GM04503 (cell line): ENCODE results near the gene KAZN.

Experiments
- DNase-seq: peaks from one replicate; pipeline ENCODE4 v3.0.0-alpha.2; 2012; ENCODE audit warnings: low read depth

Gene KAZN

GRCh38 chr1:14614341-14614740, 15.9 kb downstream of the KAZN start:
- no peak for DNase-seq

GRCh38 chr1:14615549-14616218, 17.2 kb downstream of the KAZN start:
- no peak for DNase-seq

GRCh38 chr1:14616632-14617396, 18.3 kb downstream of the KAZN start:
- DNase-seq, result no peak

- DNase-seq, result no peak
Observed at GRCh38 chr1:14617791-14618190, 19.3 kb downstream of the KAZN start.

GRCh38 chr1:14620941-14621340, 22.5 kb downstream of the KAZN start:
- no peak for DNase-seq

- no peak for DNase-seq
Observed at GRCh38 chr1:14623090-14623489, 24.6 kb downstream of the KAZN start.

- DNase-seq, result no peak
Observed at GRCh38 chr1:14624941-14625340, 26.5 kb downstream of the KAZN start.

GRCh38 chr1:14625572-14625971, 27.1 kb downstream of the KAZN start:
- DNase-seq, result no peak

- no peak for DNase-seq
Observed at GRCh38 chr1:14625996-14626395, 27.5 kb downstream of the KAZN start.

GRCh38 chr1:14626869-14627607, 28.6 kb downstream of the KAZN start:
- DNase-seq, result no peak

- no peak for DNase-seq
Observed at GRCh38 chr1:14627608-14628489, 29.4 kb downstream of the KAZN start.

- DNase-seq, result no peak
Observed at GRCh38 chr1:14629363-14630014, 31.0 kb downstream of the KAZN start.

GRCh38 chr1:14630986-14631385, 32.5 kb downstream of the KAZN start:
- DNase-seq, result no peak

- DNase-seq, result no peak
Observed at GRCh38 chr1:14631421-14631820, 32.9 kb downstream of the KAZN start.

- no peak for DNase-seq
Observed at GRCh38 chr1:14634486-14634885, 36.0 kb downstream of the KAZN start.

- DNase-seq, result no peak
Observed at GRCh38 chr1:14635421-14635820, 36.9 kb downstream of the KAZN start.

- DNase-seq, result no peak
Observed at GRCh38 chr1:14636897-14637632, 38.6 kb downstream of the KAZN start.

- no peak for DNase-seq
Observed at GRCh38 chr1:14639291-14640050, 41.0 kb downstream of the KAZN start.

- DNase-seq, result no peak
Observed at GRCh38 chr1:14642712-14643111, 44.2 kb downstream of the KAZN start.

GRCh38 chr1:14646973-14647372, 48.5 kb downstream of the KAZN start:
- DNase-seq, result no peak
